Measurements from ENCODE around the gene FAM110A.
A peak's percentile ranks its signal among the peaks of the same experiment; 100 is the strongest.
"Not testable (repeated sequence)": the region's sequence is repeated elsewhere in the genome, so short reads cannot be mapped to it uniquely, and the experiment has no call there.

FAM110A gene

GRCh38 chr20:823574-823902 lies 10.0 kb upstream of the FAM110A start:
- no peak for DNase-seq (ENCODE audit: low read depth)

GRCh38 chr20:824490-824889 lies 9.0 kb upstream of the FAM110A start:
- no peak for DNase-seq (ENCODE audit: low read depth)

- DNase-seq (ENCODE audit: low read depth): no peak
These were observed 8.6 kb upstream of the FAM110A start for GRCh38 chr20:824916-825315.

GRCh38 chr20:825710-826421 lies 7.6 kb upstream of the FAM110A start:
- no peak for DNase-seq (ENCODE audit: low read depth)

GRCh38 chr20:826695-827323 lies 6.7 kb upstream of the FAM110A start:
- DNase-seq (ENCODE audit: low read depth): no peak

GRCh38 chr20:827981-828380 lies 5.5 kb upstream of the FAM110A start:
- not testable (repeated sequence) for DNase-seq (ENCODE audit: low read depth)

GRCh38 chr20:828987-829386 lies 4.5 kb upstream of the FAM110A start:
- DNase-seq (ENCODE audit: low read depth): no peak

GRCh38 chr20:829551-829950 lies 4.0 kb upstream of the FAM110A start:
- peak; percentile 19 for DNase-seq (ENCODE audit: low read depth)

GRCh38 chr20:830011-830521 lies 3.4 kb upstream of the FAM110A start:
- peak; percentile 74 for DNase-seq (ENCODE audit: low read depth)

- no peak for DNase-seq (ENCODE audit: low read depth)
These were observed 2.3 kb upstream of the FAM110A start for GRCh38 chr20:831251-831650.

GRCh38 chr20:831956-832355 lies 1.6 kb upstream of the FAM110A start:
- DNase-seq (ENCODE audit: low read depth): no peak

- no peak for DNase-seq (ENCODE audit: low read depth)
These were observed 430 bp upstream of the FAM110A start for GRCh38 chr20:833121-833449.

GRCh38 chr20:834151-834746 lies 734 bp downstream of the FAM110A start:
- DNase-seq (ENCODE audit: low read depth): no peak

GRCh38 chr20:835608-836045 lies 2.1 kb downstream of the FAM110A start:
- no peak for DNase-seq (ENCODE audit: low read depth)

GRCh38 chr20:836190-836589 lies 2.7 kb downstream of the FAM110A start:
- no peak for DNase-seq (ENCODE audit: low read depth)

- DNase-seq (ENCODE audit: low read depth): no peak
These were observed 5.5 kb downstream of the FAM110A start for GRCh38 chr20:839015-839414.

- no peak for DNase-seq (ENCODE audit: low read depth)
These were observed 6.1 kb downstream of the FAM110A start for GRCh38 chr20:839626-840025.

- no peak for DNase-seq (ENCODE audit: low read depth)
These were observed 7.0 kb downstream of the FAM110A start for GRCh38 chr20:840503-840857.

GRCh38 chr20:840858-841567 lies 7.5 kb downstream of the FAM110A start:
- no peak for DNase-seq (ENCODE audit: low read depth)

- DNase-seq (ENCODE audit: low read depth): no peak
These were observed 8.3 kb downstream of the FAM110A start for GRCh38 chr20:841568-842546.

- DNase-seq (ENCODE audit: low read depth): no peak
These were observed 9.0 kb downstream of the FAM110A start for GRCh38 chr20:842547-842940.

GRCh38 chr20:843912-844311 lies 10.4 kb downstream of the FAM110A start:
- no peak for DNase-seq (ENCODE audit: low read depth)
